Breast epithelium (tissue), 3 donors: Measurements from ENCODE around the gene AGAP1.

Experiments
- CTCF ChIP-seq, 3 donors: fragments of 450-650 bp; IDR thresholded peaks; one replicate each; pipeline ENCODE4 v1.5.1; 2016 to 2017; ENCODE audit warnings: antibody characterized with exemption in 3 of 3, mild to moderate bottlenecking in 3 of 3, moderate library complexity in 3 of 3
- POLR2AphosphoS5 ChIP-seq, 3 donors: sonication (generic); formaldehyde crosslinking; IDR thresholded peaks; one replicate each; pipeline ENCODE4 v1.6.1; 2017; ENCODE audit warnings: antibody characterized with exemption in 3 of 3

GRCh38 chr2:235810252-235810651 lies 316.4 kb downstream of the AGAP1 start:
- no peak for TF ChIP-seq CTCF (IDR thresholded peaks at IDR 0.05)
- no peak for TF ChIP-seq POLR2AphosphoS5 (IDR thresholded peaks at IDR 0.05)
